Adrenal gland (tissue), 5 donors: Measurements from ENCODE around the gene MRPS5.

Source experiments
- CTCF ChIP-seq, 6 experiments: fragments of 450-650 bp in 4 of 6; fragments of 200-600 bp in 2 of 6; sonication (generic) in 1 of 6; IDR thresholded peaks; 1 replicate in 5 of 6; 2 replicates in 1 of 6; pipeline versions ENCODE4 v1.5.1 to v1.8.0; 2016 to 2021; ENCODE audit warnings: antibody characterized with exemption in 6 of 6, mild to moderate bottlenecking in 2 of 6, moderate library complexity in 1 of 6
- POLR2A ChIP-seq, 2 donors: fragments of 450-650 bp; IDR thresholded peaks; one replicate each; pipeline ENCODE4 v1.6.1; 2017; ENCODE audit warnings: antibody characterized with exemption in 2 of 2, mild to moderate bottlenecking in 2 of 2, moderate library complexity in 1 of 2
- donor health status: DM: no; HTN: no; CAD: no.

- no peak for TF ChIP-seq CTCF (IDR thresholded peaks at IDR 0.05)
- TF ChIP-seq POLR2A (IDR thresholded peaks at IDR 0.05) = no peak
These were observed 68.7 kb downstream of the MRPS5 start for GRCh38 chr2:95052804-95053479.
